ENCODE results near the gene ATP6V0A4.
"Not testable (repeated sequence)": the region's sequence is repeated elsewhere in the genome, so short reads cannot be mapped to it uniquely, and the experiment has no call there.

The ATP6V0A4 gene

GRCh38 chr7:138698281-138698680 is 99.7 kb downstream of the ATP6V0A4 start:
- no peak for DNase-seq

- DNase-seq = no peak
Measured at GRCh38 chr7:138697535-138698182, 100.3 kb downstream of the ATP6V0A4 start.

- DNase-seq = not testable (repeated sequence)
Measured at GRCh38 chr7:138695776-138696175, 102.2 kb downstream of the ATP6V0A4 start.

- no peak for DNase-seq
Measured at GRCh38 chr7:138695106-138695505, 102.9 kb downstream of the ATP6V0A4 start.

GRCh38 chr7:138691178-138691577 is 106.8 kb downstream of the ATP6V0A4 start:
- DNase-seq = no peak

GRCh38 chr7:138690495-138690894 is 107.5 kb downstream of the ATP6V0A4 start:
- DNase-seq = no peak

GRCh38 chr7:138688037-138688436 is 110.0 kb downstream of the ATP6V0A4 start:
- DNase-seq = not testable (repeated sequence)

GRCh38 chr7:138684340-138684739 is 113.7 kb downstream of the ATP6V0A4 start:
- no peak for DNase-seq

- no peak for DNase-seq
Measured at GRCh38 chr7:138679793-138680192, 118.2 kb downstream of the ATP6V0A4 start.

- DNase-seq = no peak
Measured at GRCh38 chr7:138670594-138670993, 127.4 kb downstream of the ATP6V0A4 start.

GRCh38 chr7:138669364-138669763 is 128.6 kb downstream of the ATP6V0A4 start:
- DNase-seq = no peak

- no peak for DNase-seq
Measured at GRCh38 chr7:138668946-138669345, 129.1 kb downstream of the ATP6V0A4 start.

GRCh38 chr7:138668229-138668596 is 129.8 kb downstream of the ATP6V0A4 start:
- DNase-seq = no peak

GRCh38 chr7:138667535-138668228 is 130.3 kb downstream of the ATP6V0A4 start:
- no peak for DNase-seq

- DNase-seq = no peak
Measured at GRCh38 chr7:138666385-138666784, 131.6 kb downstream of the ATP6V0A4 start.

- no peak for DNase-seq
Measured at GRCh38 chr7:138665669-138666140, 132.3 kb downstream of the ATP6V0A4 start.

- DNase-seq = no peak
Measured at GRCh38 chr7:138665249-138665648, 132.7 kb downstream of the ATP6V0A4 start.

GRCh38 chr7:138663725-138664710 is 134.0 kb downstream of the ATP6V0A4 start:
- DNase-seq = no peak

GRCh38 chr7:138662991-138663320 is 135.0 kb downstream of the ATP6V0A4 start:
- no peak for DNase-seq

- no peak for DNase-seq
Measured at GRCh38 chr7:138662076-138662990, 135.7 kb downstream of the ATP6V0A4 start.

- no peak for DNase-seq
Measured at GRCh38 chr7:138661069-138661635, 136.8 kb downstream of the ATP6V0A4 start.

GRCh38 chr7:138658889-138659288 is 139.1 kb downstream of the ATP6V0A4 start:
- no peak for DNase-seq
